Coronary artery (tissue), 2 donors: ENCODE results near the gene RPL27A.

Experiments used
- DNase-seq: peaks from one replicate; pipeline ENCODE4 v3.0.0-alpha.2; 2017; ENCODE audit warnings: low spot score
- H3K27ac ChIP-seq, 2 donors: fragments of 200-600 bp; sonication (generic); one replicate each; pipeline ENCODE4 v1.5.1; 2016 to 2019
- H3K4me3 ChIP-seq: fragments of 200-600 bp; sonication (generic); 2 replicates; pipeline ENCODE4 v1.5.1; 2016; ENCODE audit warnings: mild to moderate bottlenecking, moderate library complexity
- TF ChIP-seq, protein P1 (sequence below): fragments of 200-600 bp; sonication (generic); IDR thresholded peaks from one replicate; pipeline ENCODE4 v1.5.1; 2019; ENCODE audit warnings: antibody characterized with exemption

Gene RPL27A

GRCh38 chr11:8692417-8692816 is 9.8 kb downstream of the RPL27A start:
- no peak overlapping the region for H3K27ac ChIP-seq
- no peak overlapping the region for H3K4me3 ChIP-seq
- TF ChIP-seq, protein P1, sequence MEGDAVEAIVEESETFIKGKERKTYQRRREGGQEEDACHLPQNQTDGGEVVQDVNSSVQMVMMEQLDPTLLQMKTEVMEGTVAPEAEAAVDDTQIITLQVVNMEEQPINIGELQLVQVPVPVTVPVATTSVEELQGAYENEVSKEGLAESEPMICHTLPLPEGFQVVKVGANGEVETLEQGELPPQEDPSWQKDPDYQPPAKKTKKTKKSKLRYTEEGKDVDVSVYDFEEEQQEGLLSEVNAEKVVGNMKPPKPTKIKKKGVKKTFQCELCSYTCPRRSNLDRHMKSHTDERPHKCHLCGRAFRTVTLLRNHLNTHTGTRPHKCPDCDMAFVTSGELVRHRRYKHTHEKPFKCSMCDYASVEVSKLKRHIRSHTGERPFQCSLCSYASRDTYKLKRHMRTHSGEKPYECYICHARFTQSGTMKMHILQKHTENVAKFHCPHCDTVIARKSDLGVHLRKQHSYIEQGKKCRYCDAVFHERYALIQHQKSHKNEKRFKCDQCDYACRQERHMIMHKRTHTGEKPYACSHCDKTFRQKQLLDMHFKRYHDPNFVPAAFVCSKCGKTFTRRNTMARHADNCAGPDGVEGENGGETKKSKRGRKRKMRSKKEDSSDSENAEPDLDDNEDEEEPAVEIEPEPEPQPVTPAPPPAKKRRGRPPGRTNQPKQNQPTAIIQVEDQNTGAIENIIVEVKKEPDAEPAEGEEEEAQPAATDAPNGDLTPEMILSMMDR, result no peak
- no peak for DNase-seq

- H3K4me3 ChIP-seq, result no peak overlapping the region
- TF ChIP-seq, protein P1, result no peak
- H3K27ac ChIP-seq, result no peak overlapping the region
- peak; percentile 29 for DNase-seq
These were observed 10.5 kb downstream of the RPL27A start for GRCh38 chr11:8693010-8693551.

GRCh38 chr11:8693555-8693954 is 11.0 kb downstream of the RPL27A start:
- peak; percentile 66 for DNase-seq
- no peak overlapping the region for H3K27ac ChIP-seq
- H3K4me3 ChIP-seq, result no peak overlapping the region
- TF ChIP-seq, protein P1, result no peak

GRCh38 chr11:8694137-8694536 is 11.5 kb downstream of the RPL27A start:
- Histone ChIP-seq H3K27ac (no peak overlapping the region), H3K4me3 (no peak overlapping the region)
- TF ChIP-seq, protein P1, result no peak
- no peak for DNase-seq

DNA sequence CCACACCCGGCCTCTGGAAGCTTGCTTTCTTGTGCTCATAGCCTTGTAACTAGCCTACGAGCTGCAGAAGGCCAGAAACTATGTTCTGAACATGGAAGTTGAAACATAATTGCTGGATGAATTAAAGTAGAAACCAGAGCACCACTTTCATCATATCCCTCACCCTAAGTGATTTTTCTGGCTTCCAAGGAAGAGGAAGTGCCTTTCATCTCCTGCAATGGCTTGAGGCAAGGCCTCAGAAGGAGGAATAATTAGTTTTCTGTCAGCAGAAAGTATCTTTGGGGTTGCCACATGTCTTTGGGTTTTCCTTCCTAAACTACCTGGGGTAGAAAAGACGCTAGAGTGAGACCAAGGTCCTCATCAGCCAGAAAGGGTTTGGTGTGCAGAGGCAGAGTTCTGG is 14.5 kb downstream of the RPL27A start:
- no peak for DNase-seq
- Histone ChIP-seq H3K27ac (no peak overlapping the region), H3K4me3 (no peak overlapping the region)
- TF ChIP-seq, protein P1, result no peak

DNA sequence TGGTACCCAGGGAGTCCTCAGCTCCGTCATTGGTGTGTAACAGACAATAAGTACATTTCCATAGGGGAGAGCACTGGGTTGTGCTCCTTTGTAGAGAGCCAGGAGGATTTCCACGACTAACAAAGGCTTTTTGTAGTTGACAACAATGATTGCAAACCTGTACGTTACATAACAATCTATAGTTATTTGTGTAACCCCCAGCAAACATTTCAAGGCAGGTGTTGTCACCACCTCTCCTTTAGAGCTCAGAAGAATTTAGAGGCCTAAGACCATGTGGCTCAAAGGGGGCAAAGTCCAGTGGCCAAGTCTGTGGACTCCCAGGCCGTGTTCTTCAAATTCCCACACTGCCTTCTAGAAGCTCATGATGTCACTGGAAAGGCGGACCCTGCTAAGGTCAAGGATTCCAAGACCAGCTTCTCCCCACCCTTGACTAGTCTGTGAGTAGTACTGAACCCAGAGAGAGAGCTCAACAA is 15.8 kb downstream of the RPL27A start:
- Histone ChIP-seq H3K4me3 (no peak overlapping the region), H3K27ac (peak overlapping the region in 1 of 2 donors; percentile 24)
- DNase-seq, result no peak
- TF ChIP-seq, protein P1, result no peak

DNA sequence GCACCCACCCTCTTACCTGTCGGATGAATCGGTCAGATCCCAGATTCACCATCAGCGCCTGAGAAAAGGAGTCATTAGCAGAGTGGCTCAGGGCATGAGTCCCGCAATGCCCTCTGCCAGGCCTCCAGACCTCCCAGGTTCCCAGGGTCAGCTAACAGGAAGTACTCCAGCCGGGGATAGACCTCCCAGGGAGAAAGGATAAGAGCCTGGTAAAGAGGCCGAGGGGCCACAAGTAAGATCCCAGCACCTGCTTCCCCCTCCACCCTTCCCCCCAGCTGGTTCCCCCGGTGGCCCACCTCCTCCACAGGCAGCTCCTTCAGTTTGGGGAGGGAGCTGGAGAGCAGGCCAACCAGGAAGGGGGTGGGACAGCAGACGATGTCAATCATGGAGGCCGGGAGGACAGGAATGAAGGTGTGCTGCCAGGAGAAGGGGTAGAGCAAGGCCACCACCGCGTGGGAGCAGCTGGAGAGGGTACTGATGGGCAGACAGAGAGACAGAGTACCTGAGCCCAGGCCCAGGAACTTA is 16.4 kb downstream of the RPL27A start:
- TF ChIP-seq, protein P1, result no peak
- Histone ChIP-seq H3K27ac (peak overlapping the region in 1 of 2 donors; percentile 24), H3K4me3 (no peak overlapping the region)
- no peak for DNase-seq
